Hair follicular keratinocyte (primary cell): Measurements from ENCODE around the gene CCL3. TPM values are rescaled to one million over a fixed set of nuclear protein-coding genes. Genes with fewer than 3 reads are reported as not detected.

Source experiments
- total RNA-seq: library from RNA; depleted of rRNA; stranded (reverse); fragments of >200 nt; gene quantifications from 2 replicates; pipeline ENCODE4 v1.2.3, GENCODE V29; 2015

The CCL3 gene
- total RNA-seq: not detected in 2 replicates

DNA sequence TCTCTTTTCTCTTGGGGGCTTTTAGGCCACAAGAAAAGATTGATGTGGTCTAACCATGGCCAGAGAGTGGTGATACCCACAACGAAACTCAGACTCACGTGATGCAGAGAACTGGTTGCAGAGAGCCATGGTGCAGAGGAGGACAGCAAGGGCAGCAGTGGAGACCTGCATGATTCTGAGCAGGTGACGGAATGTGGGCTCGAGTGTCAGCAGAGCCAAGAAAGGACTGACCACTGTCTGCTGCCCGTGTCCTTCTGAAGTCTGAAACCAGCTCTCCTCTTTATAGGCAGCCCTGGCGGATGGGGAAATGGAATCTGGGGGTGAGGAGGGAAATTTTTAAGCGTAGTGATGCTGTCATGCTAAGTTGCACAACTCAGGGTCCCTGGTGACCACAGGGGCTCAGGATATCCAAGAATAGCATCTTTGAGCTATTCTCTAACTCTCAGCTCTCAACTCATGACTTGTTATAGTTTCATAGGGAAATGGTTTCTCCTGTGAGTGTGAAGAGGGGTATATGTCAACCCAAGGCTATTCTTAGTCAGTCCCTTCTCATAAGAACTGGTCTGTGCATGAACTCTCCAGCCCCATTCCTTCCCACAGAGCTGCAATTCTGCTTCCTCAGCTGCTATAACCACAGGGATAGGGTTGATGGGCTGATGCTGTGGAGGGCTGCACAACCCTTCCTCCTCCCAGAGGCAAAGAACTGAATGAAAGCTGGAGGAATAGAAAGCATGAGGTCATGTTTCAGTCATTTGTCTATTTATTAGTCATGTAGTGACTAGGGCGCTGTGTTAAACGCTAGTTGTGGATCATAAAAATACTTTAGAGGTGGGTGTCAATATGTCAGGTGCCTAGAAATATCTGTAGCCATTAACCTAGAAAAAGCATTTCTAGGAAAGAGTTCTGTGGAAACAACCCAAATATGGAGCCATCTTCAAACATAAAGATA is at the start of gene CCL3:
CCL3 (minus strand) TSS at position 256 of the 949 bp plus-strand sequence; CDS start at position 171, 85 bp downstream.

GRCh38 chr17:36103401-36103975 is 13.5 kb upstream of the CCL3 start, which contains the start of gene CCL4:
Gene CCL4 (plus strand): TSS chr17:36103827. CDS start chr17:36103906, 79 bp downstream.

DNA sequence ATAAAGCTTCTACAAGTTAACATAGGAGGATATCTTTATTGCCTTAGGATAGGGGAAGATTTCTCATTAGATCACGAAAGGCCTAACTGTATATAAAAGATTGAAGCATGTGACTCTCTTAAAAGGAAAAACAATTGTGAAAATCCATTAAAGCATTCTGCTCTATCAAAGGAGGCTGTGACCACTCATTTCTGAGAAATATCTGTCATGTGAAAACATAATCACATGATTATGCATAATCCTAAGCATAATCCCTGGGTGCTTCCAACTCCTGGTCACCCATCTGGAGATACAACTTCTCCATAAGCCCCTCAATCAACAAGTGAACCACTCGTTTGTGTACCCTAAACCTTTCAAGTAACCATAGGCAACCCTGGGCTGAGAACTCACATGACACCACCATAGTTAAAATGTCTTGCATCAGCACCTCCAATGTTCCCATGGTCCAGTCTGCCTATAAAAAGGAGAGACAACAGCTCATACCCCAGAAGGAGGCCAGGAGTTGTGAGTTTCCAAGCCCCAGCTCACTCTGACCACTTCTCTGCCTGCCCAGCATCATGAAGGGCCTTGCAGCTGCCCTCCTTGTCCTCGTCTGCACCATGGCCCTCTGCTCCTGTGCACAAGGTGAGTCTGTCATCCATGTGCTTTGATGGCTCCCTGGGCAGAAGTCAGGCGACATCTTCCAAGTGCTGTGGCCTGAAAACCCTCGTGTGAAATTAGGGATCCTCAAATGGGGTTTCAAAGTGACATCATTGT is 26.0 kb downstream of the CCL3 start, which contains the start of gene CCL18:
CCL18 (plus strand) TSS at position 487 of the 756 bp plus-strand sequence; CDS start at position 558, 71 bp downstream.

Other genes with a start within 250 kb of the CCL3 start
- gene HEATR9, start 221.3 kb downstream of the CCL3 start, total RNA-seq: not detected in 2 replicates
- 0.16 TPM in 1 of 2 replicates, not detected in the other for gene CCL5, start 209.8 kb downstream of the CCL3 start, total RNA-seq
- gene RDM1, start 159.4 kb downstream of the CCL3 start, total RNA-seq: 0.23 and 1.0 TPM in 2 replicates
- gene LYZL6, start 146.4 kb downstream of the CCL3 start, total RNA-seq: not detected in 2 replicates
- gene CCL16, start 108.6 kb downstream of the CCL3 start, total RNA-seq: not detected in 2 replicates
- gene CCL14, start 103.4 kb downstream of the CCL3 start, total RNA-seq: not detected in 2 replicates
- gene CCL15, start 88.6 kb downstream of the CCL3 start, total RNA-seq: not detected in 2 replicates
- not detected in 2 replicates for gene CCL23, start 72.2 kb downstream of the CCL3 start, total RNA-seq
- gene CCL18, start 25.9 kb downstream of the CCL3 start, total RNA-seq: not detected in 2 replicates
- gene CCL4, start 13.7 kb upstream of the CCL3 start, total RNA-seq: not detected in 2 replicates
- 0.31 TPM in 1 of 2 replicates, not detected in the other for gene TBC1D3B, start 86.5 kb upstream of the CCL3 start, total RNA-seq
- not detected in 2 replicates for gene CCL3L1, start 106.6 kb upstream of the CCL3 start, total RNA-seq
- not detected in 2 replicates for gene CCL4L2, start 120.9 kb upstream of the CCL3 start, total RNA-seq
- gene TBC1D3I, start 174.4 kb upstream of the CCL3 start, total RNA-seq: 0.08 TPM in 1 of 2 replicates, not detected in the other
- not detected in 2 replicates for gene TBC1D3G, start 233.7 kb upstream of the CCL3 start, total RNA-seq